Loucy (cell line): ENCODE measurements around the gene IPO4.
A peak's percentile ranks its signal among the peaks of the same experiment; 100 is the strongest.

Source experiments
- H2AFZ ChIP-seq: fragments of 200-600 bp; sonication (generic); 2 replicates; pipeline ENCODE4 v1.6.0; 2016; ENCODE audit warnings: antibody characterized with exemption, mild to moderate bottlenecking, low read length, moderate library complexity
- H3F3A ChIP-seq: fragments of 200-600 bp; 2 replicates; pipeline ENCODE4 v1.6.0; 2016; ENCODE audit warnings: antibody characterized with exemption, low read depth, mild to moderate bottlenecking
- H3K27me3 ChIP-seq: fragments of 200-600 bp; sonication (generic); 2 replicates; pipeline ENCODE4 v1.6.1; 2014; ENCODE audit warnings: low read length, mild to moderate bottlenecking; ENCODE audit not compliant: insufficient read depth, poor library complexity, severe bottlenecking
- H3K36me3 ChIP-seq: fragments of 200-600 bp; sonication (generic); 2 replicates; pipeline ENCODE4 v1.6.1; 2016; ENCODE audit warnings: low read length; ENCODE audit not compliant: insufficient read depth
- H3K4me1 ChIP-seq: fragments of 200-600 bp; sonication (generic); 2 replicates; pipeline ENCODE4 v1.5.1; 2014; ENCODE audit warnings: low read length, mild to moderate bottlenecking; ENCODE audit not compliant: insufficient read depth, poor library complexity, severe bottlenecking
- H3K4me2 ChIP-seq: fragments of 200-600 bp; sonication (generic); 2 replicates; pipeline ENCODE4 v1.6.0; 2014; ENCODE audit warnings: antibody characterized with exemption, low read length, low read depth, mild to moderate bottlenecking; ENCODE audit not compliant: poor library complexity, severe bottlenecking
- H3K4me3 ChIP-seq: fragments of 200-600 bp; sonication (generic); 2 replicates; pipeline ENCODE4 v1.5.1; 2014; ENCODE audit warnings: low read length, mild to moderate bottlenecking, mixed read lengths; ENCODE audit not compliant: poor library complexity, severe bottlenecking
- H3K79me2 ChIP-seq: fragments of 200-600 bp; sonication (generic); 2 replicates; pipeline ENCODE4 v1.6.1; 2014; ENCODE audit warnings: low read length; ENCODE audit not compliant: insufficient read depth
- H3K9ac ChIP-seq: fragments of 200-600 bp; sonication (generic); 2 replicates; pipeline ENCODE4 v1.6.0; 2014; ENCODE audit warnings: mild to moderate bottlenecking, low read depth, low read length, moderate library complexity; ENCODE audit not compliant: poor library complexity, severe bottlenecking
- H3K9me2 ChIP-seq: fragments of 200-600 bp; sonication (generic); replicated peaks from 2 replicates; pipeline ENCODE4 v1.6.1; 2016; ENCODE audit warnings: low read depth, low read length, mixed read lengths
- H3K9me3 ChIP-seq: fragments of 200-600 bp; sonication (generic); 2 replicates; pipeline ENCODE4 v1.6.1; 2014; ENCODE audit warnings: mild to moderate bottlenecking, antibody characterized with exemption, low read length, low read depth; ENCODE audit not compliant: insufficient read depth
- H4K20me1 ChIP-seq: fragments of 200-600 bp; sonication (generic); 2 replicates; pipeline ENCODE4 v1.6.0; 2014; ENCODE audit warnings: antibody characterized with exemption, low read length, mild to moderate bottlenecking; ENCODE audit not compliant: insufficient read depth, poor library complexity, severe bottlenecking
- EZH2phosphoT487 ChIP-seq: fragments of 200-600 bp; IDR thresholded peaks from 2 replicates; pipeline ENCODE4 v1.6.1; 2018; ENCODE audit warnings: antibody characterized with exemption, mild to moderate bottlenecking, moderate library complexity, borderline replicate concordance
- TF ChIP-seq, protein P1 (sequence below): fragments of 200-600 bp; sonication (generic); conservative IDR thresholded peaks from 2 replicates; pipeline ENCODE4 v1.5.1; 2014; ENCODE audit warnings: mild to moderate bottlenecking, antibody characterized with exemption, low read length

Gene IPO4

DNA sequence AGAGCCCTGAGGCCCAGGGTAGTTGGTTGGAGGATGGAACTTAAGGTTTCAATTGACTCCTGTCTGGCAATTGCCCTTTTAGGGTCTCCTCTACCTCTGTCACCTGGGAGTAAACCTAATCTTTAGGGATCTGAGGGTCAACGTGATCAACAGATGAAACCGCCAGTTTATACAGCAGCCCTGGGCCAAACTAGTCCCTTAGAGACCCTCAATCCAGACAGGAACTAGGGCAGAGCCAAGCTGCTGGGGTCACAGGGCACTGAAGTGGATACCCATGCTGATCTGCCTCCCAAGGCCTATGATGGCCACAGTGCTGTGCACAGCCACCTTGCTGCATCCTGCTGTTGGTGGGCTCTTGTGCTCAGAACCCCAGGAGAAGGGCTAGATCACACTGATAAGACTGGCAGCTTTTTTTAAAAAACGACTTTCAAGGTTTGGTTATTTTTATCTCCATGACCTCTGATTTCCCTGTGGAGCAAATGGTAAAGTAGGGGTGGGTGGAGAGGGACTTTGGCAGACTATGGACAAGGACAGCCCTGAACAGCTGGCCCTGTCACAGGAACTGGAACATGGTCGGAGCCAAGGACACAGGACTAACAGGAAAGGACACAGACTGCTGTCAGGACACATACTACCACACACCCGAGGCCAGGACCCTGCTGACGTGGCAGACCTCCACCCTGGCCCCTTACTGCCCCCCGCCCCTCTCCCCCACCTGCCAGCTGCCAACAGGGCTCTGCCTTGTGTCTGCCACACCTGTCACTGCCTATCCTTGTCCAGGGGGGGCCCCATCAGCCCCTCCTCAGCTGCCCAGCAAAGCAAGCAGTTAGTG is 57.7 kb downstream of the IPO4 start:
- Histone ChIP-seq H3K4me1 (peaks cover 22% of the 10 kb centered on the region), H4K20me1 (no peaks in the 10 kb centered on the region), H3K79me2 (no peaks in the 10 kb centered on the region), H3K9ac (peak overlapping the region; percentile 17), H3K36me3 (no peaks in the 10 kb centered on the region), H3K4me2 (peak overlapping the region; percentile 12), H3K9me3 (no peaks in the 10 kb centered on the region), H3F3A (no peaks in the 10 kb centered on the region), H3K4me3 (no peak overlapping the region), H2AFZ (no peak overlapping the region), H3K27me3 (no peaks in the 10 kb centered on the region), H3K9me2 (no peaks in the 10 kb centered on the region)
- TF ChIP-seq, protein P1, sequence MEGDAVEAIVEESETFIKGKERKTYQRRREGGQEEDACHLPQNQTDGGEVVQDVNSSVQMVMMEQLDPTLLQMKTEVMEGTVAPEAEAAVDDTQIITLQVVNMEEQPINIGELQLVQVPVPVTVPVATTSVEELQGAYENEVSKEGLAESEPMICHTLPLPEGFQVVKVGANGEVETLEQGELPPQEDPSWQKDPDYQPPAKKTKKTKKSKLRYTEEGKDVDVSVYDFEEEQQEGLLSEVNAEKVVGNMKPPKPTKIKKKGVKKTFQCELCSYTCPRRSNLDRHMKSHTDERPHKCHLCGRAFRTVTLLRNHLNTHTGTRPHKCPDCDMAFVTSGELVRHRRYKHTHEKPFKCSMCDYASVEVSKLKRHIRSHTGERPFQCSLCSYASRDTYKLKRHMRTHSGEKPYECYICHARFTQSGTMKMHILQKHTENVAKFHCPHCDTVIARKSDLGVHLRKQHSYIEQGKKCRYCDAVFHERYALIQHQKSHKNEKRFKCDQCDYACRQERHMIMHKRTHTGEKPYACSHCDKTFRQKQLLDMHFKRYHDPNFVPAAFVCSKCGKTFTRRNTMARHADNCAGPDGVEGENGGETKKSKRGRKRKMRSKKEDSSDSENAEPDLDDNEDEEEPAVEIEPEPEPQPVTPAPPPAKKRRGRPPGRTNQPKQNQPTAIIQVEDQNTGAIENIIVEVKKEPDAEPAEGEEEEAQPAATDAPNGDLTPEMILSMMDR: no peak
- TF ChIP-seq EZH2phosphoT487: no peak

DNA sequence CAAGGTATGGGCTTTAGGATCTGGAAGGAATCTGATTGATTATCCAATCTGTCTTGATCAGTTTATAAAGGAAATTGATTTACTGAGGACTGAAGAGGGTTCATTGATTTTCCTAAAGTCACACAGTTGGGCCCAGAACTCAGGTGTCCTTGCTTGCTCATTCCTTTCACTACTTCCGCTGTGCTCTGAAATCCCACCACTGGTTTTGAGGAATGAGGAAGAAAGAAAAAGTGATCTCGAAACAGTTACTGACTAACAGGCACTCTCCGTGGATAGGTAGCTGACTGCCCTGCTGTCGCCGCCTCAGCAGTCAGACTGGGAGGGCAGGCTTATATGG is 58.3 kb downstream of the IPO4 start, which contains the start of gene FITM1:
Gene FITM1 (plus strand): TSS at position 280 of the 337 bp plus-strand sequence. CDS start 905 bp downstream, outside the sequence.
- no peaks in the 10 kb centered on the region for H3K27me3 ChIP-seq
- H3K36me3 ChIP-seq: no peaks in the 10 kb centered on the region
- no peak for TF ChIP-seq EZH2phosphoT487
- TF ChIP-seq, protein P1: no peak
- H2AFZ ChIP-seq: no peak within 1 kb of the TSS
- H4K20me1 ChIP-seq: no peaks in the 10 kb centered on the region
- H3K9ac ChIP-seq: peak within 1 kb of the TSS; percentile 17
- peak within 1 kb of the TSS; percentile 12 for H3K4me2 ChIP-seq
- H3K79me2 ChIP-seq: no peaks in the 10 kb centered on the region
- no peaks in the 10 kb centered on the region for H3K9me2 ChIP-seq
- no peaks in the 10 kb centered on the region for H3F3A ChIP-seq
- H3K9me3 ChIP-seq: no peaks in the 10 kb centered on the region
- H3K4me1 ChIP-seq: peaks cover 19% of the 10 kb centered on the region
- H3K4me3 ChIP-seq: no peak within 1 kb of the TSS
